Mesendoderm (in vitro differentiated cells): ENCODE measurements around the gene DUSP15.

ENCODE experiments used
- DNase-seq: peaks from one replicate; pipeline ENCODE4 v3.0.0; 2013
- H2AK5ac ChIP-seq: 2 replicates; pipeline ENCODE4 v1.6.1; 2013; ENCODE audit warnings: low read length, inconsistent platforms
- H2BK120ac ChIP-seq: 2 replicates; pipeline ENCODE4 v1.6.1; 2013; ENCODE audit warnings: low read depth, mild to moderate bottlenecking, low read length, moderate library complexity, mixed read lengths
- H2BK15ac ChIP-seq: replicated peaks from 2 replicates; pipeline ENCODE4 v1.6.1; 2013; ENCODE audit warnings: low read depth, mild to moderate bottlenecking, moderate library complexity
- H2BK5ac ChIP-seq: 2 replicates; pipeline ENCODE4 v1.6.1; 2013; ENCODE audit warnings: low read length, inconsistent platforms
- H3K18ac ChIP-seq: 2 replicates; pipeline ENCODE4 v1.6.1; 2013; ENCODE audit warnings: mild to moderate bottlenecking, low read length, mixed read lengths
- H3K23ac ChIP-seq: one replicate; pipeline ENCODE4 v1.6.1; 2013; ENCODE audit warnings: low read length
- H3K27ac ChIP-seq: 2 replicates; pipeline ENCODE4 v1.5.1; 2013; ENCODE audit warnings: low read depth, mild to moderate bottlenecking, inconsistent platforms, low read length, moderate library complexity
- H3K27me3 ChIP-seq: 2 replicates; pipeline ENCODE4 v1.6.1; 2013; ENCODE audit warnings: low read length, control low read depth, mild to moderate bottlenecking, inconsistent platforms; ENCODE audit not compliant: insufficient read depth, poor library complexity
- H3K36me3 ChIP-seq: 2 replicates; pipeline ENCODE4 v1.6.1; 2013; ENCODE audit warnings: low read length, inconsistent platforms; ENCODE audit not compliant: control insufficient read depth, insufficient read depth
- H3K4ac ChIP-seq: one replicate; pipeline ENCODE4 v1.6.1; 2013; ENCODE audit warnings: low read depth, mild to moderate bottlenecking, low read length, moderate library complexity
- H3K4me1 ChIP-seq: 2 replicates; pipeline ENCODE4 v1.6.1; 2013; ENCODE audit warnings: low read depth, low read length, inconsistent platforms; ENCODE audit not compliant: control insufficient read depth
- H3K4me2 ChIP-seq: 2 replicates; pipeline ENCODE4 v1.6.1; 2013; ENCODE audit warnings: low read length
- H3K4me3 ChIP-seq: 2 replicates; pipeline ENCODE4 v1.5.1; 2013; ENCODE audit warnings: mild to moderate bottlenecking, low read length
- H3K56ac ChIP-seq: one replicate; pipeline ENCODE4 v1.6.1; 2013; ENCODE audit warnings: low read length
- H3K79me1 ChIP-seq: 2 replicates; pipeline ENCODE4 v1.6.1; 2013; ENCODE audit warnings: low read length, inconsistent platforms
- H3K79me2 ChIP-seq: 2 replicates; pipeline ENCODE4 v1.6.1; 2013; ENCODE audit warnings: mild to moderate bottlenecking, low read length; ENCODE audit not compliant: control insufficient read depth, insufficient read depth
- H3K9ac ChIP-seq: 2 replicates; pipeline ENCODE4 v1.6.1; 2013; ENCODE audit warnings: low read length, inconsistent platforms
- H4K5ac ChIP-seq: one replicate; pipeline ENCODE4 v1.6.1; 2013; ENCODE audit warnings: low read length
- H4K8ac ChIP-seq: one replicate; pipeline ENCODE4 v1.6.1; 2013; ENCODE audit warnings: low read depth, mild to moderate bottlenecking, control low read depth, low read length, moderate library complexity
- WGBS: extraction: QIAGEN DNeasy Blood & Tissue Kit; methylation state at CpG from one replicate; pipeline ENCODE4 v1.1.7; 2013; ENCODE audit warnings: low lambda C conversion rate, missing lambda C conversion rate; ENCODE audit not compliant: insufficient coverage; ENCODE audit errors: extremely low coverage; 5-methylcytosine and 5-hydroxymethylcytosine counted together

The DUSP15 gene

DNA sequence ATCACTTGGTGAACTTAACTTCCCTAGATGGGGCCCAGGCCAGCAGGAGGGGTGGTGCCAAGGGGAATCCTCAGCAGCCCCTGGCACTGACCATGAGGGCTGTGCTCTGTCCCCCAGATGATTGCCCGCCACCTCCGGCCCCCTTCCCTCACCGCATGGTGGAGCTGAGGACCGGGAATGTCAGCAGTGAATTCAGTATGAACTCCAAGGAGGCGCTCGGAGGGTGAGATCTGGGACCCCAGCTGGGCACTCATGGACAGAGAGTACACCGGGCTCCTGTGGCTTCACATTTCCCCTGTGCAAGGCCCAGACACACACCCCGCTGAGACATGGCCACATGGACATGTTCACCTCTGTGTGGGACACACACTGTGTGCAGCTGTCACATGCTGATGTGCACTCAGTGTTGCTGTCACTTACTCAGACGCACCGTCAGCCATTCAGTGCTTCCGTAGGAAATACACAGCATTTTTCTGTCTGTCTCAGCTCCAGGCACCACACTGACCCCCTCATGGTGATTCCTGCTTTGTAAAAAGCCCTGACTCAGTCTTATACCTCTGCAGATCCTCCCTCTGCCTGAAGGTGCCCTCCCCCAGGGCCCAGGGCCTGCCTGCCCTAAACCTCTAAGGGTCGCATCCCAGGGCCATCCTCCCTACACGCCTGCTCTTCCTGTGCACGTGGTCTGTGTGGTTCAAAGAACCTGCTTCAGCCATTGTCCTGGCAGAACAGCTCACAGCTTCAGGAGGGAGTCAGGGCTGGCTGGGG is 46.8 kb downstream of the DUSP15 start:
- no peak overlapping the region for H2AK5ac ChIP-seq
- H3K4me1 ChIP-seq, result no peaks in the 10 kb centered on the region
- DNase-seq, result no peak
- no peaks in the 10 kb centered on the region for H3K27me3 ChIP-seq
- WGBS, result no CpG with 5 or more reads among the region's 14 CpGs
- H3K79me1 ChIP-seq, result no peaks in the 10 kb centered on the region
- H2BK120ac ChIP-seq, result no peak overlapping the region
- H2BK15ac ChIP-seq, result no peak overlapping the region
- no peaks in the 10 kb centered on the region for H3K79me2 ChIP-seq
- no peak overlapping the region for H2BK5ac ChIP-seq
- no peak overlapping the region for H3K18ac ChIP-seq
- H3K27ac ChIP-seq, result no peak overlapping the region
- no peak overlapping the region for H3K9ac ChIP-seq
- H3K4ac ChIP-seq, result no peak overlapping the region
- H4K5ac ChIP-seq, result no peak overlapping the region
- no peak overlapping the region for H4K8ac ChIP-seq
- H3K4me2 ChIP-seq, result no peak overlapping the region
- no peak overlapping the region for H3K23ac ChIP-seq
- H3K4me3 ChIP-seq, result no peak overlapping the region
- no peak overlapping the region for H3K56ac ChIP-seq
- no peaks in the 10 kb centered on the region for H3K36me3 ChIP-seq

DNA sequence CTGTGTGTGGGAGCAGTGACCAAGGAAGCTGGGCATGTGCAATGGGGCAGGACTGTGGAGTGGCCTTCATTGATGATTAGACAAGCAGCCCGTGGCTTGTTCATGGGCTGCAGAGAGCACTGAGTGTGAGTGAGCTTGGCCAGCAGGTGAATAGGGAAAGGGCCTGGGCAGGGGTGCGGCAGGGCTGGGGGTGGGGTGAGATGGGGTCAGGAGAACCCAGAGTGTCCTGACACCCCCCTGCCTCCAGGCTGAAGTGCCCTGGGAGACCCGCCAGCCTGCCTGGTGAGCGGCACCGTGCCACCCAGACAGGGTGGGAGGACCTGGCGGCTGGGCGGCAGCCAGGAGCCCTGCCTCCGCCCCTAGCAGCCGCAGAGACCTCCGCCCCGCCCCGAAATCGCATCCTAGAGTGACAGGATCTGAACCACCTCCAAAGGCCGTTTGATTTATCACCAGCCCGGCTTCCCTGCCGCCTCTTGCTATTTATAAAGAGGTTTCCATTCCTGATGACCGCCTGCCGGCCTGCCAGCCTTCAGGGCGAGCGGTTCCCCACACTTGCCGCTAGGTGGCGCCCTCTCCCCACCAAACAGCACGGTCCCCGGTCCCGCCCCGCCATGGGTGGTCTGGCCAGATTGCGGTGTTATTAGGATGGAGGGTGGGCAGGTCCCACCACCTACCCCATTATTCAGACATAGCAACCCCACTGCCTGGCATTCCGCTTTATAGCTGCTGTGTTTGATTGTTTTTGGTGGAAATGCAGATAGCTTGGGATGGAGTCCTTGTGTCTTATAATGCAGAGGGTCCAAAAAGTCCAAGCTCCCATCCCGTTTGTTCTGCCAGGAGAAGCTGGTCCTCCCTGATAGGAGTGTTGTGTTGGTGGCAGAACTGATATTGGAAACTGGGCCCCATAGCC is 47.7 kb downstream of the DUSP15 start:
- Histone ChIP-seq H3K56ac (no peak overlapping the region), H2BK5ac (no peak overlapping the region), H3K4me2 (no peak overlapping the region), H3K27me3 (no peaks in the 10 kb centered on the region), H2BK15ac (no peak overlapping the region), H3K79me2 (no peaks in the 10 kb centered on the region), H3K36me3 (no peaks in the 10 kb centered on the region), H3K27ac (no peak overlapping the region), H4K8ac (no peak overlapping the region), H3K79me1 (no peaks in the 10 kb centered on the region), H2AK5ac (no peak overlapping the region), H3K18ac (no peak overlapping the region), H3K9ac (no peak overlapping the region), H3K4me3 (no peak overlapping the region), H2BK120ac (no peak overlapping the region), H4K5ac (no peak overlapping the region), H3K4me1 (no peaks in the 10 kb centered on the region), H3K4ac (no peak overlapping the region), H3K23ac (no peak overlapping the region)
- WGBS, result no CpG with 5 or more reads among the region's 29 CpGs
- peak; percentile 76 for DNase-seq

DNA sequence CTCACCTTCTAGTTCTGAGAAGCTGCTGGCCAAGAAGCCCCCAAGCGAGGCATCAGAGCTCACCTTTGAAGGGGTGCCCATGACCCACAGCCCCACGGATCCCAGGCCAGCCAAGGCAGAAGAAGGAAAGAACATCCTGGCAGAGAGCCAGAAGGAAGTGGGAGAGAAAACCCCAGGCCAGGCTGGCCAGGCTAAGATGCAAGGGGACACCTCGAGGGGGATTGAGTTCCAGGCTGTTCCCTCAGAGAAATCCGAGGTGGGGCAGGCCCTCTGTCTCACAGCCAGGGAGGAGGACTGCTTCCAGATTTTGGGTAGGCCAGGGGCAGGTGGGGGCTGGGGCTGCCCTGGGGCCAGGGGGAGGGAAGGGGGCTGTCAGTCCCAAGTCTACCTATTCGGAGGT is 48.9 kb downstream of the DUSP15 start:
- H3K4me2 ChIP-seq, result no peak overlapping the region
- H4K5ac ChIP-seq, result no peak overlapping the region
- DNase-seq, result no peak
- H3K4me1 ChIP-seq, result no peaks in the 10 kb centered on the region
- H3K56ac ChIP-seq, result no peak overlapping the region
- no peak overlapping the region for H3K4ac ChIP-seq
- no peak overlapping the region for H3K18ac ChIP-seq
- no peaks in the 10 kb centered on the region for H3K27me3 ChIP-seq
- no CpG with 5 or more reads among the region's 5 CpGs for WGBS
- no peaks in the 10 kb centered on the region for H3K79me2 ChIP-seq
- no peak overlapping the region for H3K27ac ChIP-seq
- H4K8ac ChIP-seq, result no peak overlapping the region
- H2BK15ac ChIP-seq, result no peak overlapping the region
- no peak overlapping the region for H2BK120ac ChIP-seq
- no peak overlapping the region for H2BK5ac ChIP-seq
- no peak overlapping the region for H3K23ac ChIP-seq
- no peak overlapping the region for H3K4me3 ChIP-seq
- H3K9ac ChIP-seq, result no peak overlapping the region
- H2AK5ac ChIP-seq, result no peak overlapping the region
- H3K79me1 ChIP-seq, result no peaks in the 10 kb centered on the region
- H3K36me3 ChIP-seq, result no peaks in the 10 kb centered on the region

DNA sequence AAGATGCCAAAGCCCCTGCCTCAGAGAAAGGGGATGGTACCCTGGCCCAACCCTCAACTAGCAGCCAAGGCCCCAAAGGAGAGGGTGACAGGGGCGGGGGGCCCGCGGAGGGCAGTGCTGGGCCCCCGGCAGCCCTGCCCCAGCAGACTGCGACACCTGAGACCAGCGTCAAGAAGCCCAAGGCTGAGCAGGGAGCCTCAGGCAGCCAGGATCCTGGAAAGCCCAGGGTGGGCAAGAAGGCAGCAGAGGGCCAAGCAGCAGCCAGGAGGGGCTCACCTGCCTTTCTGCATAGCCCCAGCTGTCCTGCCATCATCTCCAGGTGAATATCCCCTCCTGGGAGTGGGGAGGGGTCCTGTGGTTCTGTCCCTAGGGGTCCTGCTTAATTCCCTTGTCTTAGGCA is 50.1 kb downstream of the DUSP15 start:
- Histone ChIP-seq H2BK15ac (no peak overlapping the region), H3K79me1 (no peaks in the 10 kb centered on the region), H3K27me3 (no peaks in the 10 kb centered on the region), H2BK120ac (no peak overlapping the region), H3K79me2 (no peaks in the 10 kb centered on the region), H3K4ac (no peak overlapping the region), H3K23ac (no peak overlapping the region), H3K27ac (no peak overlapping the region), H3K56ac (no peak overlapping the region), H4K5ac (no peak overlapping the region), H3K4me2 (no peak overlapping the region), H2AK5ac (no peak overlapping the region), H3K9ac (no peak overlapping the region), H3K36me3 (no peaks in the 10 kb centered on the region), H3K18ac (no peak overlapping the region), H2BK5ac (no peak overlapping the region), H3K4me1 (no peaks in the 10 kb centered on the region), H3K4me3 (no peak overlapping the region), H4K8ac (no peak overlapping the region)
- no peak for DNase-seq
- no CpG with 5 or more reads among the region's 6 CpGs for WGBS

DNA sequence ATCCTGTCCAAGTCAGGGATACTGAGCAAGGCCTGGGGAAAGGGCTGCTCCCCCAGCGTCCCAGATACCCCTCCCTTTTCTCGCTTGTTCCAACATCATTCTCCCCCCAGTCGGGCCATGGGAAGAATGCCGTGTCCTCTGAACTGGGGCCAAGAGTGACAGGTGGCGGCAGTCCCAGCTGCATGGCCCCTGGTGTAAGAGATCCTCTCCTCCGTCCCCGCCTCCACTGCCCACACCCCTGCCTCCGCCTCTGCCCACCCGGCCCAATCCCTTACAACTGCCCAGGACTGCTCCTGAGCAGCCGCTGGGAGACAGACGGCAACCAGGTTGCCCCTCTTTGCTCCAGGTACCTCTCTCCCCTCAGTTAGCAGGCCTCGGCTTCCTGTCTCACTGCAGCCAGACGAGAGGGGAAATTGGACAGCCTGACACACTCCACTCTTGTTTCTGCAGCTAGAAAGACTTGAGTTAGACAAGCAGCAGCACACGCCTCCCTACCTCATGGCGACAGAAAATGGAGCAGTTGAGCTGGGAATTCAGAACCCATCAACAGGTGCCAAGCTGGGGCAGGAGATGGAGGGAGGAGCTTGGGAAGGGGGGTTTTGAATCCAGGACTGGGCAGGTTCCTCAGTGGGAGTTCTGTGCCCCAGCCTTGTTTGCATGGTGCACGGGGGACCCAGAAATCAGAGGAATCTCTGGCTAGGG is 51.1 kb downstream of the DUSP15 start, which contains the start of gene MYLK2:
Gene MYLK2 (plus strand): TSS at position 274 of the 702 bp plus-strand sequence. CDS start 225 bp downstream, at position 499.
- Histone ChIP-seq H3K4me1 (no peaks in the 10 kb centered on the region), H3K23ac (no peak within 1 kb of the TSS), H3K36me3 (no peaks in the 10 kb centered on the region), H3K27me3 (no peaks in the 10 kb centered on the region), H3K79me1 (no peaks in the 10 kb centered on the region), H3K4me2 (no peak within 1 kb of the TSS), H3K18ac (no peak within 1 kb of the TSS), H3K9ac (no peak within 1 kb of the TSS), H4K8ac (no peak within 1 kb of the TSS), H2BK15ac (no peak within 1 kb of the TSS), H3K79me2 (no peaks in the 10 kb centered on the region), H2BK5ac (no peak within 1 kb of the TSS), H2BK120ac (no peak within 1 kb of the TSS), H2AK5ac (no peak within 1 kb of the TSS), H3K56ac (no peak within 1 kb of the TSS), H3K27ac (no peak within 1 kb of the TSS), H3K4me3 (no peak within 1 kb of the TSS), H4K5ac (no peak within 1 kb of the TSS), H3K4ac (no peak within 1 kb of the TSS)
- no peak for DNase-seq
- no CpG with 5 or more reads among the region's 16 CpGs for WGBS
